SJSA1 (cell line): Measurements from ENCODE around the gene CHMP1A. TPM values are rescaled to one million over a fixed set of nuclear protein-coding genes. Genes with fewer than 3 reads are reported as not detected.

Experiments
- DNase-seq, 2 experiments: peaks; one replicate each; pipeline ENCODE4 v3.0.0-alpha.2; 2015 to 2020; ENCODE audit warnings: low spot score in 2 of 2, low read depth in 1 of 2
- H3K27ac ChIP-seq: fragments of 250-450 bp; sonication (Bioruptor Pico); 2 replicates; pipeline ENCODE4 v1.5.1; 2020; ENCODE audit warnings: mild to moderate bottlenecking, moderate library complexity
- H3K27me3 ChIP-seq: fragments of 250-450 bp; sonication (Bioruptor Pico); replicated peaks from 2 replicates; pipeline ENCODE4 v1.5.1; 2020; ENCODE audit warnings: mild to moderate bottlenecking, moderate library complexity
- H3K36me3 ChIP-seq: fragments of 250-450 bp; sonication (Bioruptor Pico); 2 replicates; pipeline ENCODE4 v1.5.1; 2020; ENCODE audit warnings: mild to moderate bottlenecking
- H3K4me1 ChIP-seq: fragments of 250-450 bp; sonication (Bioruptor Pico); replicated peaks from 2 replicates; pipeline ENCODE4 v1.6.1; 2021; ENCODE audit warnings: mild to moderate bottlenecking
- H3K4me3 ChIP-seq: fragments of 250-450 bp; sonication (Bioruptor Pico); 2 replicates; pipeline ENCODE4 v1.5.1; 2020; ENCODE audit warnings: mild to moderate bottlenecking
- H3K9me3 ChIP-seq: fragments of 250-450 bp; sonication (Bioruptor Pico); replicated peaks from 2 replicates; pipeline ENCODE4 v1.5.1; 2020; ENCODE audit warnings: mild to moderate bottlenecking
- total RNA-seq: library from RNA; depleted of rRNA; stranded (reverse); fragments of >200 nt; shearing (Covaris generic); gene quantifications from 2 replicates; pipeline ENCODE4 v1.2.3, GENCODE V29; 2014

Gene CHMP1A
- total RNA-seq, 1 experiment from 2014 or later = 91.1 TPM

- Histone ChIP-seq H3K9me3 (no peaks in the 10 kb centered on the region), H3K27me3 (no peaks in the 10 kb centered on the region), H3K27ac (no peak overlapping the region), H3K4me3 (no peak overlapping the region), H3K4me1 (peaks cover 29% of the 10 kb centered on the region), H3K36me3 (no peaks in the 10 kb centered on the region)
- DNase-seq = no peak
Measured at GRCh38 chr16:89605186-89605970, 52.1 kb downstream of the CHMP1A start.

GRCh38 chr16:89604764-89605163, 52.7 kb downstream of the CHMP1A start:
- H3K9me3 ChIP-seq = no peaks in the 10 kb centered on the region
- no peak overlapping the region for H3K4me3 ChIP-seq
- no peak overlapping the region for H3K27ac ChIP-seq

GRCh38 chr16:89602952-89603590, 54.4 kb downstream of the CHMP1A start:
- Histone ChIP-seq H3K4me3 (no peak overlapping the region), H3K4me1 (peaks cover 17% of the 10 kb centered on the region), H3K27me3 (no peaks in the 10 kb centered on the region), H3K27ac (no peak overlapping the region), H3K9me3 (no peaks in the 10 kb centered on the region), H3K36me3 (no peaks in the 10 kb centered on the region)
- DNase-seq = no peak

More at GRCh38 chr16:89604764-89605163, 52.7 kb downstream of the CHMP1A start:
- Histone ChIP-seq H3K27me3 (no peaks in the 10 kb centered on the region), H3K4me1 (peaks cover 26% of the 10 kb centered on the region), H3K36me3 (no peaks in the 10 kb centered on the region)
- DNase-seq = no peak

GRCh38 chr16:89602273-89602951, 55.1 kb downstream of the CHMP1A start:
- no peaks in the 10 kb centered on the region for H3K36me3 ChIP-seq
- H3K27ac ChIP-seq = no peak overlapping the region
- no peak overlapping the region for H3K4me3 ChIP-seq
- H3K27me3 ChIP-seq = no peaks in the 10 kb centered on the region
- no peaks in the 10 kb centered on the region for H3K9me3 ChIP-seq
- DNase-seq = peak; percentile 73 to 84
- H3K4me1 ChIP-seq = peaks cover 17% of the 10 kb centered on the region

- Histone ChIP-seq H3K9me3 (no peaks in the 10 kb centered on the region), H3K27me3 (no peaks in the 10 kb centered on the region), H3K27ac (no peak overlapping the region), H3K36me3 (no peaks in the 10 kb centered on the region), H3K4me1 (peaks cover 17% of the 10 kb centered on the region), H3K4me3 (no peak overlapping the region)
- no peak for DNase-seq
Measured at GRCh38 chr16:89601906-89602272, 55.6 kb downstream of the CHMP1A start.

- no peak for DNase-seq
- Histone ChIP-seq H3K9me3 (no peaks in the 10 kb centered on the region), H3K27me3 (no peaks in the 10 kb centered on the region), H3K4me1 (peaks cover 17% of the 10 kb centered on the region), H3K36me3 (no peaks in the 10 kb centered on the region), H3K27ac (no peak overlapping the region), H3K4me3 (no peak overlapping the region)
Measured at GRCh38 chr16:89600956-89601355, 56.6 kb downstream of the CHMP1A start.

- no peak overlapping the region for H3K4me3 ChIP-seq
- DNase-seq = no peak
- H3K27me3 ChIP-seq = no peaks in the 10 kb centered on the region
Measured at GRCh38 chr16:89600427-89600826, 57.1 kb downstream of the CHMP1A start.

GRCh38 chr16:89599902-89600301, 57.6 kb downstream of the CHMP1A start:
- DNase-seq = no peak
- H3K27me3 ChIP-seq = no peaks in the 10 kb centered on the region

More at GRCh38 chr16:89600427-89600826, 57.1 kb downstream of the CHMP1A start:
- Histone ChIP-seq H3K27ac (no peak overlapping the region), H3K36me3 (no peaks in the 10 kb centered on the region), H3K9me3 (no peaks in the 10 kb centered on the region), H3K4me1 (peaks cover 17% of the 10 kb centered on the region)

GRCh38 chr16:89599451-89599858, 58.1 kb downstream of the CHMP1A start:
- Histone ChIP-seq H3K27ac (no peak overlapping the region), H3K27me3 (no peaks in the 10 kb centered on the region), H3K4me1 (peaks cover 17% of the 10 kb centered on the region), H3K4me3 (no peak overlapping the region), H3K9me3 (no peaks in the 10 kb centered on the region), H3K36me3 (no peaks in the 10 kb centered on the region)
- no peak for DNase-seq

More at GRCh38 chr16:89599902-89600301, 57.6 kb downstream of the CHMP1A start:
- H3K27ac ChIP-seq = no peak overlapping the region
- no peaks in the 10 kb centered on the region for H3K9me3 ChIP-seq
- H3K36me3 ChIP-seq = no peaks in the 10 kb centered on the region
- H3K4me3 ChIP-seq = no peak overlapping the region
- peaks cover 17% of the 10 kb centered on the region for H3K4me1 ChIP-seq

GRCh38 chr16:89598199-89598598, 59.3 kb downstream of the CHMP1A start:
- Histone ChIP-seq H3K4me1 (peaks cover 17% of the 10 kb centered on the region), H3K4me3 (no peak overlapping the region), H3K27ac (no peak overlapping the region), H3K27me3 (no peaks in the 10 kb centered on the region), H3K9me3 (no peaks in the 10 kb centered on the region), H3K36me3 (no peaks in the 10 kb centered on the region)
- no peak for DNase-seq

- no peaks in the 10 kb centered on the region for H3K9me3 ChIP-seq
- peaks cover 6% of the 10 kb centered on the region for H3K4me1 ChIP-seq
- no peaks in the 10 kb centered on the region for H3K27me3 ChIP-seq
- no peak for DNase-seq
- H3K36me3 ChIP-seq = no peaks in the 10 kb centered on the region
- no peak overlapping the region for H3K4me3 ChIP-seq
- H3K27ac ChIP-seq = no peak overlapping the region
Measured at GRCh38 chr16:89596957-89597649, 60.4 kb downstream of the CHMP1A start.

- no peaks in the 10 kb centered on the region for H3K27me3 ChIP-seq
- H3K27ac ChIP-seq = no peak overlapping the region
- no peak for DNase-seq
- no peaks in the 10 kb centered on the region for H3K36me3 ChIP-seq
- H3K4me1 ChIP-seq = no peaks in the 10 kb centered on the region
- no peak overlapping the region for H3K4me3 ChIP-seq
- H3K9me3 ChIP-seq = no peaks in the 10 kb centered on the region
Measured at GRCh38 chr16:89596061-89596689, 61.3 kb downstream of the CHMP1A start.

- H3K4me1 ChIP-seq = no peaks in the 10 kb centered on the region
- no peaks in the 10 kb centered on the region for H3K27me3 ChIP-seq
- H3K27ac ChIP-seq = no peak overlapping the region
- no peak for DNase-seq
- no peaks in the 10 kb centered on the region for H3K9me3 ChIP-seq
- H3K36me3 ChIP-seq = no peaks in the 10 kb centered on the region
- no peak overlapping the region for H3K4me3 ChIP-seq
Measured at GRCh38 chr16:89595330-89596060, 62.0 kb downstream of the CHMP1A start.
